SU-DHL-6 (cell line): ENCODE results near the gene SIK2.

Experiments used
- H2AFZ ChIP-seq: fragments of 200-600 bp; sonication (generic); 2 replicates; pipeline ENCODE4 v1.6.1; 2014; ENCODE audit warnings: low read depth, mild to moderate bottlenecking, moderate library complexity, mixed read lengths, antibody characterized with exemption, low read length; ENCODE audit not compliant: severe bottlenecking
- H3F3A ChIP-seq: fragments of 200-600 bp; shearing (Covaris generic); 2 replicates; pipeline ENCODE4 v1.6.0; 2016; ENCODE audit warnings: antibody characterized with exemption, mild to moderate bottlenecking; ENCODE audit not compliant: insufficient read depth
- H3K27ac ChIP-seq: fragments of 200-600 bp; sonication (generic); 2 replicates; pipeline ENCODE4 v1.5.1; 2016; ENCODE audit warnings: low read depth, mild to moderate bottlenecking, low read length, moderate library complexity, mixed read lengths
- H3K27me3 ChIP-seq: fragments of 200-600 bp; sonication (generic), shearing (Covaris generic); 2 replicates; pipeline ENCODE4 v1.6.0; 2014; ENCODE audit warnings: mild to moderate bottlenecking, low read length
- H3K36me3 ChIP-seq: fragments of 200-600 bp; sonication (generic); 2 replicates; pipeline ENCODE4 v1.6.1; 2014; ENCODE audit warnings: mild to moderate bottlenecking, low read length, mixed read lengths
- H3K4me2 ChIP-seq: fragments of 300-600, 200-600 bp; shearing (Covaris generic), sonication (generic); 2 replicates; pipeline ENCODE4 v1.6.0; 2014; ENCODE audit warnings: low read length, low read depth, mild to moderate bottlenecking; ENCODE audit not compliant: poor library complexity, severe bottlenecking
- H3K4me3 ChIP-seq: fragments of 200-600 bp; sonication (generic); 2 replicates; pipeline ENCODE4 v1.5.1; 2014; ENCODE audit warnings: antibody characterized with exemption, low read length, mild to moderate bottlenecking, mixed read lengths; ENCODE audit not compliant: insufficient read depth, poor library complexity, severe bottlenecking
- H3K79me2 ChIP-seq: fragments of 200-600 bp; sonication (generic); 2 replicates; pipeline ENCODE4 v1.6.1; 2014; ENCODE audit warnings: mild to moderate bottlenecking, low read length, moderate library complexity; ENCODE audit not compliant: insufficient read depth
- H3K9ac ChIP-seq: fragments of 200-600 bp; sonication (generic); 2 replicates; pipeline ENCODE4 v1.7.0; 2014; ENCODE audit warnings: mild to moderate bottlenecking, low read length
- H3K9me2 ChIP-seq: fragments of 200-600 bp; sonication (generic); replicated peaks from 2 replicates; pipeline ENCODE4 v1.6.1; 2014; ENCODE audit warnings: low read length; ENCODE audit not compliant: insufficient read depth
- H3K9me3 ChIP-seq: fragments of 200-600 bp; sonication (generic); 2 replicates; pipeline ENCODE4 v1.6.1; 2014; ENCODE audit warnings: low read length, mixed read lengths; ENCODE audit not compliant: insufficient read depth
- H4K20me1 ChIP-seq: fragments of 200-600 bp; sonication (generic); 2 replicates; pipeline ENCODE4 v1.6.1; 2014; ENCODE audit warnings: low read depth, mild to moderate bottlenecking, antibody characterized with exemption, low read length, moderate library complexity, mixed read lengths
- EZH2phosphoT487 ChIP-seq: fragments of 200-600 bp; sonication (generic), shearing (Covaris generic); conservative IDR thresholded peaks from 2 replicates; pipeline ENCODE4 v1.6.1; 2018; ENCODE audit warnings: mild to moderate bottlenecking, antibody characterized with exemption, low read length, moderate library complexity, mixed read lengths
- TF ChIP-seq, protein P1 (sequence below): fragments of 200-600 bp; sonication (generic); IDR thresholded peaks from one replicate; pipeline ENCODE4 v1.5.1; 2017; ENCODE audit warnings: antibody characterized with exemption, mild to moderate bottlenecking, low read length, moderate library complexity; ENCODE audit not compliant: insufficient read depth, poor library complexity, severe bottlenecking

The SIK2 gene

DNA sequence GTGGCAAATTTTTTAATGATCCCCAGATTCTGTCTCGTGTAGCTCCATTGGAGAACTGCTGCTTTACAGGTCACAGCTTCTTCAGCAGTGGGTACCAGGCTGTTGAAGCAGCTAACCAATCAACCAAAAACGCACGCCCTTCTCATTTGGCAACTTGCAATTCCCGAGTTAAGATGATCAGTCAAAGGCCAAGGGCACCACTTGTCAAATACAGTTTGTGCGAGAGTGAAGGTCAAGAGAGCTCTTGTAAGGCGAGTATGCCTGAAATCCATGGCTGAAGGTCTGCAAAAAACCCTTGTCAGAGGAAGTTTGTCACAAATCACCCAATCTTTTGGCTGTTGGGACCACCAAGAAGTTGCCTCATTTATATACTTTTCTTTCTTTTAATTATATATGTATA lies 176.9 kb downstream of the SIK2 start:
- Histone ChIP-seq H3K36me3 (no peaks in the 10 kb centered on the region), H3K9me3 (no peaks in the 10 kb centered on the region), H3K27ac (no peak overlapping the region), H4K20me1 (no peaks in the 10 kb centered on the region), H3K4me2 (no peak overlapping the region), H3K27me3 (no peaks in the 10 kb centered on the region), H2AFZ (no peak overlapping the region), H3K4me3 (no peak overlapping the region), H3K79me2 (no peaks in the 10 kb centered on the region), H3F3A (peaks cover 12% of the 10 kb centered on the region), H3K9me2 (no peaks in the 10 kb centered on the region), H3K9ac (no peak overlapping the region)
- TF ChIP-seq EZH2phosphoT487: no peak
- TF ChIP-seq, protein P1, sequence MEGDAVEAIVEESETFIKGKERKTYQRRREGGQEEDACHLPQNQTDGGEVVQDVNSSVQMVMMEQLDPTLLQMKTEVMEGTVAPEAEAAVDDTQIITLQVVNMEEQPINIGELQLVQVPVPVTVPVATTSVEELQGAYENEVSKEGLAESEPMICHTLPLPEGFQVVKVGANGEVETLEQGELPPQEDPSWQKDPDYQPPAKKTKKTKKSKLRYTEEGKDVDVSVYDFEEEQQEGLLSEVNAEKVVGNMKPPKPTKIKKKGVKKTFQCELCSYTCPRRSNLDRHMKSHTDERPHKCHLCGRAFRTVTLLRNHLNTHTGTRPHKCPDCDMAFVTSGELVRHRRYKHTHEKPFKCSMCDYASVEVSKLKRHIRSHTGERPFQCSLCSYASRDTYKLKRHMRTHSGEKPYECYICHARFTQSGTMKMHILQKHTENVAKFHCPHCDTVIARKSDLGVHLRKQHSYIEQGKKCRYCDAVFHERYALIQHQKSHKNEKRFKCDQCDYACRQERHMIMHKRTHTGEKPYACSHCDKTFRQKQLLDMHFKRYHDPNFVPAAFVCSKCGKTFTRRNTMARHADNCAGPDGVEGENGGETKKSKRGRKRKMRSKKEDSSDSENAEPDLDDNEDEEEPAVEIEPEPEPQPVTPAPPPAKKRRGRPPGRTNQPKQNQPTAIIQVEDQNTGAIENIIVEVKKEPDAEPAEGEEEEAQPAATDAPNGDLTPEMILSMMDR: no peak
